Choroid plexus epithelial cell (primary cell): ENCODE results near the gene TTC4.

ENCODE experiments used
- DNase-seq: peaks from one replicate; pipeline ENCODE4 v3.0.0-alpha.2; 2010; ENCODE audit warnings: low read depth
- H3K4me3 ChIP-seq: 2 replicates; pipeline ENCODE4 v1.5.1; 2011; ENCODE audit warnings: low read depth, mild to moderate bottlenecking, control low read depth, low read length, moderate library complexity
- CTCF ChIP-seq: conservative IDR thresholded peaks from 2 replicates; pipeline ENCODE4 v1.5.1; 2011; ENCODE audit warnings: low read depth, mild to moderate bottlenecking, control low read depth, inconsistent platforms, low read length, moderate library complexity

TTC4 gene

GRCh38 chr1:54695221-54695620 is 20.4 kb upstream of the TTC4 start:
- no peak for TF ChIP-seq CTCF
- no peak overlapping the region for H3K4me3 ChIP-seq
- no peak for DNase-seq

- no peak for TF ChIP-seq CTCF
- no peak for DNase-seq
- no peak overlapping the region for H3K4me3 ChIP-seq
Measured at GRCh38 chr1:54695764-54696163, 19.9 kb upstream of the TTC4 start.

GRCh38 chr1:54696262-54696661 is 19.4 kb upstream of the TTC4 start:
- no peak for TF ChIP-seq CTCF
- no peak overlapping the region for H3K4me3 ChIP-seq
- no peak for DNase-seq

GRCh38 chr1:54697896-54698295 is 17.8 kb upstream of the TTC4 start:
- no peak overlapping the region for H3K4me3 ChIP-seq
- no peak for TF ChIP-seq CTCF
- DNase-seq: no peak

GRCh38 chr1:54698346-54698745 is 17.3 kb upstream of the TTC4 start:
- H3K4me3 ChIP-seq: no peak overlapping the region
- no peak for DNase-seq
- no peak for TF ChIP-seq CTCF

- H3K4me3 ChIP-seq: no peak overlapping the region
- no peak for TF ChIP-seq CTCF
- DNase-seq: no peak
Measured at GRCh38 chr1:54699936-54700525, 15.6 kb upstream of the TTC4 start.

GRCh38 chr1:54701066-54701465 is 14.6 kb upstream of the TTC4 start:
- TF ChIP-seq CTCF: no peak
- no peak for DNase-seq
- no peak overlapping the region for H3K4me3 ChIP-seq
